Pulmonary artery endothelial cell (primary cell): ENCODE measurements around the gene TMEM239. TPM values are rescaled to one million over a fixed set of nuclear protein-coding genes. Genes with fewer than 3 reads are reported as not detected.
"Not testable (repeated sequence)": the region's sequence is repeated elsewhere in the genome, so short reads cannot be mapped to it uniquely, and the experiment has no call there.

Experiments used
- DNase-seq: peaks from one replicate; pipeline ENCODE4 v3.0.0-alpha.2; 2011; ENCODE audit warnings: low read depth, low spot score
- total RNA-seq: library from RNA; depleted of rRNA; stranded (reverse); fragments of >200 nt; gene quantifications from 2 replicates; pipeline ENCODE4 v1.2.3, GENCODE V29; 2014

Gene TMEM239
- total RNA-seq, 1 donor from 2014 or later, result not detected

DNA sequence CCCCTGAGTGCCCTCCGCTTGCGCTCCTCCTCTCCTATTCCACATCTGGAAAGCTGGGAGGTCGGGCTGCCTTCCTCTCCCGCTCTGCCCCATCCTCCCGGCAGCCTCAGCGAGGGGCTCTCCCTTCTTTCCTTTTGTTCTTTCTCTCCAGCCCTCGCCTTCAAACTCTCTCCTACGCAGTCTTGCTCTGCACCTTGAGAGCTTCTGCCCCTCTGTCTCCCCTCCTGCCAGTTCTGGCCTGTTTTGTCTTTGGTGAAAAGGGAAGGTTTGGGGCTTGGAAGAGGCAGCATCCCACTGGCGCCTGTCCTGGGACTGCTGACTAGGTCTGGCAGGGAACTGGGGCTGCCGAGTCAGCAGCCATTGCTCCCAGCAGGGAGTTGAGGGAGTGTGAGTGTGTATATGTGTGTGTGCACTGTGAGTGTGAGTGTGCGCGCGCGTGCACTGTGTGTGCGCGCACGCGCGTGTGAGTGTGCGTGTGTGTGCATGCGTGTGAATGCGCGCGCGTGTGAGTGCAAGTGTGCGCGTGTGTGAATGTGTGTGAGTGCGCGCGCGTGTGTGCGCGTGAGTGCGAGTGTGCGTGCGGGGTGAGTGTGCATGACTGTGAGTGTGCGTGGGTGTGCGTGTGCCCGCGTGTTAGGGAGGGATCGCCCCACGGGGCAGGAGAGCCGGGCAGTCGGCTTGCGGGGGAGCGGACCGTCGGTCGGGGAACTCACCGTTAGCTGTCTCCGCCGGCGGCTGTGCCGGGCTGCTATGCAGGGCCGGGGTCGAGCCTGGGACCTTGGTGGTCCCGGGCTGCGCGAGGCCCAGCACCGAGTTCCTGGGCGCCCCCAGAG lies 16.3 kb upstream of the TMEM239 start:
- DNase-seq, result no peak

DNA sequence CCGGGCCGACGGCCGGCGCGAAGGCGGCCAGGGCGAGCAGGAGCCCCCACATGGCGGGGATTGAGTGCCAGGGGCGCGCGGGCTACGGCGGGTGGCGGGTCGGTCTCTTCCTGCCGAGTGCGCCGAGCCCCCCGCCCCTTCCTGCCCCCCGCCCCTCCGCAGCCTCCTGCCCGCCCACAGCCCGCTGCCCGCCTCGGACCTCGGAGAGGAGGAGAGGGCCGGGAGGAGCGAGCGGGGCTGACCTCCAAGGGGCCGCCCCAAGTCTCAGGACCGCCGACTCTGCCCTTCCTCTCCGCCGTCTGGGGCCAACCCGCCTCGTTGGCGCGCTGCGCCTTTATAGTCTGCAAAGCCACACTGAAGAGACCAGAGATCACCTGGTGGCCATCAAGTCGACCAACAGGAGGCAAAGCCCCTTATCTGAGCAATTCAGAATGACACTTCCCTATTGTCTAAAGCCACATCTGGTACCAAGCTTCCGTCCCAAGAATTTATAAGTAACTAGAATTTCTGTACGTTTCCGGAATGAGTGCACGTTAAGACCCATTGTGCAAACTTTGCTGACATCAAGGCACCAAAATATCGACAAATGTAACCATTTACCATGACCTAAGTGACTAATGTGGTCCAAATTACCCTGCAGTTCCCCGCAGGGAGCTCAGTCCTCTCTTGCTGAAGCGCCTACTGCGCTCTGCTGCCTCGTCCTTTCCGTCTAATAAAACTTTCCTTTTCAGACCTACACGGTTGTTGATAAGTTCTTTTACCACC lies 15.5 kb upstream of the TMEM239 start, which contains the start of gene CPXM1:
CPXM1 (minus strand) TSS at position 107 of the 765 bp plus-strand sequence; CDS start at position 52, 55 bp downstream.
- no peak for DNase-seq

DNA sequence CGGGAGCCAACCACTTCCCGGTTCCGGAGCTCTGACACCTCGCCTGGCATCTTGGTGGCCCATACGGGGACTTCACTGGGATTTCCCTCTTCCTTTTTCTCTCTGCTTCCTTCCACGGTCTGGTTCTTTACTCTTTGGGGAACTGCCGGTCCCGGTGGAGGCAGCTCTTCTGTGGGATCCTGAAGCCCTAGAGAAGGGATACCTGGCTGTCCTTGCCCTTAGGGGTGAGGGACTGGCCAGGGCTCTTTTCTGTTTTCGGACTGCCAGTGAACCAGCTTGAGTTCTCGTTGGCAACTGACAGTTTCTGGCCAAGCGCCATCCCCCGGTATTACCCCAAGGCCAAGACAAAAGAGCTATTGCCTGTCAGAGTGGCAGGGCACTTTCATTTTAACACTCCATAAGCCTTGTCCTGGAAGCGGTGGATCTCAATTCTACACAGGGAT lies 14.9 kb upstream of the TMEM239 start:
- no peak for DNase-seq

DNA sequence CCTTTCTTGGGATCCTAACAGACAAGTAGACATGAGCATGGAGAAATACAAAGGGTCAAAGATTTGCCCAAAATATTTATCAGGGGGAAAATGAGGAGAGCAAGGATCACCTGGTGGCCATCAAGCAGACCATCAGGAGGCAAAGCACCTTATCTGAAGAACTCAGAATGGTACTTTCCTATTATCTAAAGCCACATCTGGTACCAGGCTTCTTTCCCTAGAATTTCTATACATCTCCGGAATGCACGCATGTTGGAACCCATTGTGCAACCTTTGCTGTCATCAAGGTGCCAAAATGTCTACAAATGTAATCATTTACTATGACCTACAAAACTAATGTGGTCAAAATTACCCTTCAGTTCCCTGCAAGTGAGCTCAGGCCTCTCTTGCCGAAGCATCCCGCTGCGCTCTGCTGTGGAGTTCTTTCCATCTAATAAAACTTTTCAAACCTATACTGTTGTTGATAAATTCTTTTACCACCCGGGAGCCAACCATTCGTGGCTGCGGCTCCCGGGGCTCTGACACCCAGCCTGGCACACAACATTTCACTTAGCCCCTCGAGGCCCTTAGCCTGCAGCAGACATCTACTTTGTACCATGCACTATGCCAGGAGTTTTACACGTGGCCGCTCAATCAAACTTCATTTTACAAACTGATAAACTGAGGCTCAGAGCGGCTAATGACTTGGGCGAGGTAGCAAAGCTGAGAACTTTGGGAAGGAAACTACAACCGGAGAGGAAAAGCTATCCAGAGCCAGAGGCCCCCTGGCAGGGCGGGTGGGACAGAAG lies 11.9 kb upstream of the TMEM239 start:
- DNase-seq, result no peak

DNA sequence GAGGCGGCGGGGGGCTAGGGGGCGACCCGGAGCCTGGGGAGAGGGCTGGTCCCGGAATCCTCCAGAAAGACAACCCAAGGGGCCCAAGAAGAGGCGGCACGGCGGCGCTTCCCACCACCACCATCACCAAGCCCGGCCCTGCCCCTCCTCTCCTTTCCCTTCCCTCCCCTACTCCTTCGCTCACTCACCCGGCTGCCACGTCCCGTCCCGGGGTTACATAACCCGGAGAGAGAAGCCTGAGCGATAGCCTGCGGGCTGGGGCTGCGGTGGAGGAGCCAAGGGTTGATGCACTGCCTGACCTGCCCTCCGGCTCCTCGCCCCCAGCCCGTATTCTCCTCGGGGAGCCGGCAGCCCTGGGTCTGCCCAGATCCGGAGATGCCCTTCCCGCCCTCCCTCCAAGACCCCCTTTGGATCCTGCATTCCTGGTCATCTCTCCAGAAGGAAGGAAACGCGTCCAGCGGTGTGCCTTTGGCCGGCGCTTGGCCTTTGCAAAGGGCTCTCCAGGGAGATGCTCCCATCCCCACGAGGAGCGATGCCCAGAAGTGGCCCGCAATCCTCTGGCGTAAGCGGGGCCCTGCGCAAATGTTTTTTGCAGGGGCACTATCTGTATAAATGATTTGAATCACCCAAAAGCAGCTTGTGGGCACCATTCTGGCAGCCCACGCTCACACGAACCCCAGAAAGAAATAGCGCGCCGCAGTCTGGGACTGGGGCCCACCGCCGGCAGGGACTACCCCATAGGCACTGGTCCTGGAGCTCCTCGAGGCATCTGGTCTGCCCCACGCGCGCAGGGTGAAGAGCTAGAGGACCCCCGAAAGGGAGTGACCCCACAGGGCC lies 11.1 kb upstream of the TMEM239 start:
- DNase-seq, result no peak

DNA sequence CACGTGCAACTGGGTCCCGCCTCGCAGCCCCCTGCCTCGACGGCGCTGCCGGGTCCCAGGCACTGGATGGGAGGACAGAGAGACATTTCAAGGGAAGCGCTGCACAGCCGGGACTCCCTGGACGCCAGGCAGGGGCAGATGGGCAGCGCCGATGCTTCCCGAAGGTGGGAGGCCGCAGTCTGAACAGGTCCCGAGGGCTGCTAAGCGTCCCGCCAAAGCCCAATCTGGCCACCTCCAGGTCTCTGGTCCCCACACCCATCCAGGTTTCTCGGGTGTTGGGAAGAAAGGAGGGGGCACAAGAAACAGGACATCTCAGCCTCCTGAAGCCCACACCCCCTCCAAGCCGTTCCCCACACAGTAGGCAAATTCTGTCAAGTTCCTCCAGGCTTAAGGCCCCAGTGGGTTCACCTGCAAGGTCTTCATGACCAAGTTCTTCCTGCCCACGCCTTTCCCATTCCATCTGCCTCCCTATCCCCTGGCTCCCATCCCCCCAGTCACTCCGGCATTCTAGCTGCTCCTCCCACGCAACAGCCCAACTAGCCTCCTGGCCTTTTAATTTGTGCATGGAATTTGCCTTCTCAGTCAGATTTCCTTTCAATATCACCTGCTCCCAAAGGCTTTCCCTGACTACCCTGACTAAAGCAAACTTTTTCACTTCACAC lies 10.3 kb upstream of the TMEM239 start:
- DNase-seq, result no peak

DNA sequence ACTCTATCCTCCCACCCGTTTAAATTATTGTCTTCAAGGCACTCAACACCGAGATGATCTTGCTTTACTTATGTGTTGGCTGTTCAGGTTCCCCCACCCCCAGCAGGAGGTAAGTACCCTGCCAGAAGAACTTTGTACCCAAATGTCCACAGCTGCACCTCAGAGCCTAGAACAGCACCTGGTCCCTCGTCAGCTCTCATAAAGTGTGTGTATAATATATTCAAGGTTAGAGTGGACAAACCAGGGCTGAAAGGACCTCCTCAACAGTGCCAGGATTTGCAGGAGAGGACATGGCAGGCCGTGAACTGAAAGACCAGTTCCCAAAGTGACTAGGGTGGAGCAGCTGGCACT lies 9.8 kb upstream of the TMEM239 start:
- DNase-seq, result no peak

DNA sequence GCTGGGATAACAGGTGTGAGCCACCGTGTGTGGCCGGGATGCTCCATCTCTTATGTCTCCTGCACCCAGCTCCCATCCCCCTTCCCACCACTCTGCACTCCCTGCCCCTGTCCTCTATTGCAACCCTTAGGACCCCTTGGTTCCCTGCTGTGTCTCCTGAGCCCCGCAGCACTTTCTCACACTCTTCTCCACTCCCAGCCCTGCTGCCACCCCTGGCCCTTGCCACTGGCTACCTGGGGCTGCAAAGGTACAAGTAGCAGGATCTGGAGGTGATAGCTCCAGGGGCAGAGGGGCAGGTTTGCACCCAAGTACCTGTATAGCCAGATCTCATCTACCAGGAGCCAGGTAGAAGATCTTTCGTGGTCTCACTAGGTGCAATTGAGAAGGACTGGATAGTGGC lies 9.1 kb upstream of the TMEM239 start:
- DNase-seq, result no peak

DNA sequence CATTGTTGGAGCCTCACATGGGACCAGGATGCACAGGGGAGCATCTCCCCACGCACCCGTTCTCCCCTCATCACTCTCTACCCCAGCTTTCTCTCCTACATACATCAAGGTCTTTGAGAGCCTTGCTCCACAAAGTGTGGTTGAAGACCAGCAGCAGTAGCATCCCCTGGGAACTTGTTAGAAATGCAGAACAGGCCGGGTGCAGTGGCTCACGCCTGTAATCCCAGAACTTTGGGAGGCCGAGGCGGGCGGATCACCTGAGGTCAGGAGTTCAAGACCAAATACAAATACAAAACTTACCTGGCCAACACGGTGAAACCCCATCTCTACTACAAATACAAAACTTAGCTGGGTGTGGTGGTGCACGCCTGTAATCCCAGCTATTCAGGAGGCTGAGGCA lies 8.2 kb upstream of the TMEM239 start:
- DNase-seq, result not testable (repeated sequence)

DNA sequence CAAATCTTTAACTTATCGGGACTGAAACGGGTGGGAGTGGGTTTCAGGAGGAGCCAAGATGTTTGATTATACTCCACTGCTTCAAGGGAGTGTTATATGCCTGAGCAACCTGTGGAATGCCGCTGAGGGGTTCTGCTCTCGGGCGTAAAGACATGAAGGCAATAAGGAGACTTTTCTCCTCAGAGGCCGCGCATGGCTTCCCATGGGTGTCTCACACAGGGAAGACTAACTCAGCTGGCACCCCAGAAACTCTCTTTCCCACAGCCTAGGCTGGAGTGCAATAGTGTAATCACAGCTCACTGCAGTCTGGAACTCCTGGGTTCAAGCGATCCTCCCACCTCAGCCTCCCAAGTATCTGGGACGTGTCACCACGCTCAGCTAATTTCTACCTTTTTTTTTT lies 6.5 kb upstream of the TMEM239 start:
- DNase-seq, result no peak

DNA sequence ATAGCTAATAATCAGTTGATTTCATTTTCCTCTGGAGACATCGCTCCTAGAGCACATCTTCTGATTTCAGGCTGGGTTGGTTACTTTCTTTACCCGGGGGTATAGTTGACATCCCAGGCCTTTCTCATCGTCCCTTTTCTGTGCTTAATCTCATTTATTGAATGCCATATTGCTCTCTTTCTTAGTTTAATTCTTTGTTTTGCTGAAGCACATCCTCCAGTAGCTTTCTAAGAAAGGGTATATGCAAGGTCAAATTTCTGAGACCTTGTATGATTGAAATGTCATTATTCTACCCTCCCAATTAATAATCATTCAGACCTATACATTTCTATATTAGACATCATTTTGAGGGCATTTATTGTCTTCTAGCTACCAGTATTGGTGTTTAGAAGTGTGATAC lies 4.0 kb upstream of the TMEM239 start:
- no peak for DNase-seq

DNA sequence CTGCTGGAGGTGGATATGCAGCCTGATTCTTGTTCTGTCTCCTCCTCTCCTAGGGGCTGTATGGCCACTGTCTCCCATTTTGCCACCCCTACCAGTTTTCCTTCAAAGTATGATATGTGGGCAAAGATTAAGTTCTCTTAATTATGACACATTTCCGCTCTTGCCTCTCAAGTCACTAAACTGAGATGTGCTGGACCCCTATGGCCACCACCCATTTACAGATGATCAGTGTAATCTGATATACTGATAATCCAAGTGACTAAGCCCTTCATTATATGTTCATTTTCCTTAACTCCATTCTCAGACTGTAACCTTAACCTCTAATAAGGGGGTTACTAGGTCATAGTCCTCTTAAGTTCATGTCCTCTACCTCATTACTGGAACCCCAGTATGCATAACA lies 2.1 kb upstream of the TMEM239 start:
- no peak for DNase-seq

DNA sequence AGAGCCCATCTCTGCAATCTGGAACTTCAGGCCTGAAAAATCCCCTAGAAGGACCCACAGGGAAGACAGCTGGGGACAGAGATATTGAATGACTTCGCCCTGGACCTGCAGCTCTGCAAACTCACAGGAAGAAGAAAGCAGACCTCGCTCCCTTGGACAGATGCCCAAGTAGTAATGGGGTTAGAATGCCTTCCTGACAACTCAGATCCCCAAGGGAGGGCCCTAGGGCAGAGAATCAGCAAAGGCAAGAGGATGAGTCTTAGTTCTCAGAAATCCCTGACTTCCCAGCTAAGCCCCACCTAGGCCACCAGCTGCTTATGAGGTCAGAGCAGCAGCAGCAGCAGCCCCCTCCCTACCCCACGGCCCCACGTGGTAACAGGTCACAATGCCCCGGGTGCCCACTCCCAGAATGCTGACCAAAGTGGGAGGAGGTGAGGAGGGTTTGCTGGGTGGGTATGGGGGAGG lies 1.5 kb upstream of the TMEM239 start, which contains the start of gene C20orf141:
C20orf141 (plus strand) TSS at position 401 of the 465 bp plus-strand sequence. CDS start 198 bp downstream, outside the sequence.
- DNase-seq, result peak; percentile 36

DNA sequence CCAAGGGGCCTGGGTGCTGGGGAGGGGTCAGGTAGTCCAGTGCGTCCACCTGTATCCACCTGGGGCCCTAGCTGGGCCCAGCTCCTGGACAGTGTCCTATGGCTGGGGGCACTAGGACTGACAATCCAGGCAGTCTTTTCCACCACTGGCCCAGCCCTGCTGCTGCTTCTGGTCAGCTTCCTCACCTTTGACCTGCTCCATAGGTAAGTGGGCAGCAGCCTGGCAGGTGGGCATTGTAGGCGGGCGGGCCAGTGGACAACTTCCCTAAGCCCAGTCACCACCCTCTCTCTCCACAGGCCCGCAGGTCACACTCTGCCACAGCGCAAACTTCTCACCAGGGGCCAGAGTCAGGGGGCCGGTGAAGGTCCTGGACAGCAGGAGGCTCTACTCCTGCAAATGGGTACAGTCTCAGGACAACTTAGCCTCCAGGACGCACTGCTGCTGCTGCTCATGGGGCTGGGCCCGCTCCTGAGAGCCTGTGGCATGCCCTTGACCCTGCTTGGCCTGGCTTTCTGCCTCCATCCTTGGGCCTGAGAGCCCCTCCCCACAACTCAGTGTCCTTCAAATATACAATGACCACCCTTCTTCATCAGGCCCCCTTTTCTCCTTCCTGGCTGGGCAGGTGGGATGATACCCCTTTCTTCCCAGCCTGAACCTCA lies 793 bp upstream of the TMEM239 start:
- no peak for DNase-seq

DNA sequence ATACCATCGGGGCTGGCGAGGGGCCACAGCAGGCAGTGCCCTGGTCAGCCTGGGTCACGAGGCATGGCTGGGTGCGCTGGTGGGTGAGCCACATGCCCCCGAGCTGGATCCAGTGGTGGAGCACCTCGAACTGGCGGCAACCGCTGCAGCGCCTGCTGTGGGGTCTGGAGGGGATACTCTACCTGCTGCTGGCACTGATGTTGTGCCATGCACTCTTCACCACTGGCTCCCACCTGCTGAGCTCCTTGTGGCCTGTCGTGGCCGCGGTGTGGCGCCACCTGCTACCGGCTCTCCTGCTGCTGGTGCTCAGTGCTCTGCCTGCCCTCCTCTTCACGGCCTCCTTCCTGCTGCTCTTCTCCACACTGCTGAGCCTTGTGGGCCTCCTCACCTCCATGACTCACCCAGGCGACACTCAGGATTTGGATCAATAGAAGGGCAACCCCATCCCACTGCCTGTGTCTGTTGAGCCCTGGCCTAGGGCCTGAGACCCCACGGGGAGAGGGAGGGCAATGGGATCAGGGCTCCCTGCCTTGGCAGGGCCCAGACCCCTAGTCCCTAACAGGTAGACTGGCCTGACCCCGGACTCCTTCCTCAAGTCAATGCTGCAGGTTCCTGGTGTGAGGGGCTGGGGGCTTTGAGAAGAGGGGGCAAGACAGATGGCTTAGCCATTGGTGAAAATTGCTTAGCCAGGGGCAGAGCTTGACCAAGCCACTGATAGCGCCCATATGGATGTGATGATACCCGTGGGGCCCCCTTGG lies 598 bp downstream of the TMEM239 start:
- DNase-seq, result no peak

DNA sequence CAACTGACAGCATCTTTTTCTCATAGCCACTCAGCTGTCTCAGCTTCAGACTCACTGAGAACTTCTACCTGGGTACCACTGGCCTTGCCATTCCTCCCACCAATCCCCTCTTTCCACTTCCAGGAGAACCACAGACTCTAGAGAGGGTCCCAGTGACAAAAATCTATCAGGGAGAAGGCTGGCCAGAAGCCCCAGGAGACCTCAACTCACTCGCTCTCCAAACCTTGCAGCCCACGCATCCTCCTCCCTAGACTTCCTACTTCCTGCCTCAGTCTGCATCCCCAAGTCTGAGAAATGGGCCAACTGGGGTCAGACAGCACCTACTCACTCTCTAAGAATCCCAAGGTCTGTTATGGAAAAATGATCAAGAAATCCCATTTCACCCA lies 1.2 kb downstream of the TMEM239 start:
- DNase-seq, result no peak

DNA sequence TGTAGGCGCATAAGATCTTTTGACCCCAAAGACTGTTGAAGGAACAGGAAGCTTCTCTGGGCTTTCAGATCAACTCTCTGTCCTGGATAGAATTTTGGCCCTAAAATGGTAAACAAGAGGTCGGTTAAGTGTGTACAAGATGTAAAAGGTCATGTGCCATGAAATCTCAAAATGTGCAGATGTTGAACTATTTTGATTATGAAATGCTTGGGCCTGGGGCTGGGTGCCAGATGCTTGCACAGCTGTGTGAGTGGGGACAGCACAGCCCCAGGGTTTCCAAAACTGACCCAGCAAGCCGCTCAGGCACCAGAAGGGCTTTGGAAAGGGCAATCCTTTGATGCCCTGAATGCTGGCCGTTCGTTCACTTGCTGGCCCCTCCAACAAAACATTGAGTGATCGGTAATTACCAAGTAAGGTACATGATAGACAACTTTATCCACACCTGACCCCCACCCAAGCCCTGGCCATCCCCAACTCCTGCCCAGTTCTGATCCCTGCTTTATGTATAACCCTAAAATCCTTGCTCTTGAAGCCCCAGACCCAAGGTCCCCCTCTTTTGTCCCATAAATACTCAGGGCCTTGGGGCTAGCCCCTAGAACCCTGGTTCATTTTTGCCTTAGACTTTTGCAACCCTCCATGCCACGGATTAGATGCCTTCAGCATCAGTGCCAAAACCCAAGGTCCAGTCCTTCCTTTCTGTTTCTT lies 1.9 kb downstream of the TMEM239 start:
- DNase-seq, result no peak
